ENCODE results near the gene EPB41L5.
"Not testable (repeated sequence)": the region's sequence is repeated elsewhere in the genome, so short reads cannot be mapped to it uniquely, and the experiment has no call there.

EPB41L5 gene

DNA sequence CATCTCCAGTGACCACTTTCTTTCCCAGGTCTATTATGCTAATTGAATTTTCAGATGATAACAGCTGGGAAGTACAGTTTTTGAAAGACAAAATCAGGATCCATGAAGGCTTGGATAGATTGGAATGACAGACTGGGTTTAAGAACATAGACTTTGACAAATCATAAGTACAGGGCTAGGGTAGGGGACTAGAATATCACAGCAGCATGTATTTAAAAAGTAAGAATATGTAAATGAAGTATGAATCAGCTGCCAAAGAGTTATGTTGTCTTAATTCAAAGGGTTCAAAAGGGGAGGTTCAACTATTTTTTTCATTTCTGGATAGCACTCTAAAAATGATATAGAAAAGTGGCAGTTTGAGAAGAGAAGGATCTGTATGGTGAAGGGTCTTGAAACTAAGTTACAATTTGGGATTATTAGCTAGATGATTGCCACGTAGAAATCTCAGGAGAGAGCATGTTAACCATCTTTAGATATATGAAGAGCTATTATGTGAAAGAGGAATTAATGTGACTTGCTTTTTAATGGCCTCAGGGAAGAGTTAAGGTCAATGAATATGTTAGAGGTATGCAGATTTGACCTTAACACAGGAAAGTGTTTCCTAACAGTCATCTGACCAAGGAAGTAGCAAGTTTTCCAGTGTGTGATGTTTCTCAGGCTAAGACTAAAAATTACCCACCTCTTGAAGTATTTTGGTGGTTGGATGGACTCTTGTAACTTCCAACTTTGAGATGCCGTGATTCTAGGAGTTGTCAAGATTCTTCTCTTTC lies 128.6 kb downstream of the EPB41L5 start:
- DNase-seq (ENCODE audit: low read depth): no peak

- no peak for DNase-seq (ENCODE audit: low read depth)
These were observed 129.8 kb downstream of the EPB41L5 start for GRCh38 chr2:120142528-120143219.

DNA sequence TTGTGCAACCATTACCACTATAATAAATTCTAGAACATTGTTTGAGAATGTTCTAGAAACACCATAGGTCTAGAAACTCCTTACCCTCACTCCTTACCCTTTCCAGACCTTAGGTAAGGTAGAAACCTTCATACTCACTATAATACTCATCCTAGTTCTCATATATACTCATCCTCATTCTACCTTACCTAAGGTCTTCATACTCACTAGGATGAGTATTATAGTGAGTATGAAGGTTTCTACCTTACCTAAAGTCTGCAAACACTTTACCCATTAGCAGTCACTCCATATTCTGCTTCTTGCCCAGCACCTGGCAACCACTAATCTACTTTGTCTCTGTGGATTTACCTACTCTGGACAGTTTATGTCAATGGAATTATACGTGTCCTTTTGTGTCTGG lies 135.4 kb downstream of the EPB41L5 start:
- no peak for DNase-seq (ENCODE audit: low read depth)

GRCh38 chr2:120148669-120149068 lies 135.8 kb downstream of the EPB41L5 start:
- DNase-seq (ENCODE audit: low read depth): no peak

DNA sequence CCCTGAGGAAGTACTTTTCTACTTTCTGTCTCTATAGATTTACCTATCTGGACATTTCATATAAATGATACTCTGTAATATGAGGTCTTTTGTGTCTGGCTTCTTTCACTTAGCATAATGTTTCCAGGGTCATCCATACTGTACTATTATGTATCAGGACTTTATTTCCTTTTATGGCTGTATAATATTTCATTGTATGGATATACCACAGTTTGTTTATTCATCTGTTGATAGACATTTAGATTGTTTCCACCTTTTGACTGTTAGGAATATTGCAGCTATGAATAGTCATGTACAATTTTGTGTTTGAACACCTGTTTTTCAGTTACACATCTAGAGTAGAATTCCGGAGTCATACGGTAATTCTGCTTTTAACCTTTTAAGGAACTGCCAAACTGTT lies 136.5 kb downstream of the EPB41L5 start:
- no peak for DNase-seq (ENCODE audit: low read depth)

DNA sequence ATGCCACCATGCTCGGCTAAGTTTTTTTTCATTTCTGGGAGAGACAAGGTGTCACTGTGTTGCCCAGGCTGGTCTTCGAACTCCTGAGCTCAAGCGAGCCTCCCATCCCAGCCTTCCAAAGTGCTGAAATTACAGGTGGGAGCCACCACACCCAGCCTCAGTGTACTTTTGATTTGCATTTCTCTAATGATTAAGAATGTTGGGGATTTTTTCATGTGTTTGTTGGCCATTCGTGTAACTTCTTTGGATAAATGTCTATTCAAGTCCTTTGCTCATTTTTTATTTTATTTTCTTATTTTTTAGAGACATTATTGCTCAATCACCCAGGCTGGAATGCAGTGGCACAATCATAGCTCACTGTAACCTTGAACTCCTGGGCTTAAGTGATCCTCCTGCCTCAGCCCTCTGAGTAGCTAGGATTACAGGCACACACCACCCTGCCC lies 137.2 kb downstream of the EPB41L5 start:
- no peak for DNase-seq (ENCODE audit: low read depth)

- no peak for DNase-seq (ENCODE audit: low read depth)
These were observed 142.4 kb downstream of the EPB41L5 start for GRCh38 chr2:120155308-120155707.

- not testable (repeated sequence) for DNase-seq (ENCODE audit: low read depth)
These were observed 145.8 kb downstream of the EPB41L5 start for GRCh38 chr2:120158658-120159057.

GRCh38 chr2:120161190-120161589 lies 148.3 kb downstream of the EPB41L5 start:
- DNase-seq (ENCODE audit: low read depth): no peak

GRCh38 chr2:120162716-120163115 lies 149.8 kb downstream of the EPB41L5 start:
- no peak for DNase-seq (ENCODE audit: low read depth)

GRCh38 chr2:120167272-120167671 lies 154.4 kb downstream of the EPB41L5 start:
- no peak for DNase-seq (ENCODE audit: low read depth)

- no peak for DNase-seq (ENCODE audit: low read depth)
These were observed 156.1 kb downstream of the EPB41L5 start for GRCh38 chr2:120169020-120169419.

DNA sequence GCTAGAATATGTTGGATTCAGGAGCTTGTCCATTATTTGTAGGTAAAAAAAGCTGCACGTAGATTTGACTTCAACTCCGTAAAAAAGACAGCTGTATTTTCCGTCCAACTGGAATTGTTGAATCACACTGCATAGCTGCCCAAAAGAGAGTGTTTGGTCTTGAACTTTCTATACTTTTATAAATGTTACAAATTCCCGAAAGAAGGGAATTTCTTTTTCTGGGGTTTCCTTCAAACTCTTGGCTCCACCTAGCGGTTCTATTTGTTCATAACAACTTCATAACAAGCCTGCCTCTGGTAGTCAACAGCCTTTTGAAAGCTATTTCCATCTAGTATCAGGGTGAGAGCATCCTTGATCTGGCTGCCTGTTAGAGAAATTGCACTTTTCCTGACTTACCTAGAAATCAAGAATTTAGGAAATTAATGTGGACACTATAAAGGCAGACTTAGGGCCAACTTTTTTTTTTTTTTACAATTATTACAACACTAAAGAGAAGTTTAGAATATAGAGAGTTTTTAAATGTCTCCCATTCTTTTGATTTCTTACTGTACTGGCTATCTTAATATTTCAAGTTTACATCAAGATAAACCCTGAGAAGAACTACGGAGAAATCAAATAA lies 162.2 kb downstream of the EPB41L5 start:
- no peak for DNase-seq (ENCODE audit: low read depth)

DNA sequence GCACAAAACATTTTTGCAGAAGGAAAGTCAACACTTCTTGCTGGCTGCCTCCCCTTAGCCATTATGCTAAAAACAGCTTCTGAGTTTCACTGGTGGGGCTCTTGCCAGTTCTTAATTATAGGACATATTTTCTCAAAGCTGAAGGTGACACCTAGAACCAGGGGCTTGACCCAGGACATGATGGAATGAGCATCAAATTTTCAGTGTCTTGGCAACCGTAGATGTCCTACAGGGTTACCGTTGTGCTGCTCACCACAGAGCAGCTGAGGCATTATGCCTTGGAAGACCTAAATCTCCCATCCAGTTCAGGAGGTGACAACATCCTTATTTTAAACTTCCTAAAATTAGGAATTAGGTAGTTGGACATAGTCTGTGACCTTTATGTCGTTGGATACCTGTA lies 163.6 kb downstream of the EPB41L5 start:
- no peak for DNase-seq (ENCODE audit: low read depth)

DNA sequence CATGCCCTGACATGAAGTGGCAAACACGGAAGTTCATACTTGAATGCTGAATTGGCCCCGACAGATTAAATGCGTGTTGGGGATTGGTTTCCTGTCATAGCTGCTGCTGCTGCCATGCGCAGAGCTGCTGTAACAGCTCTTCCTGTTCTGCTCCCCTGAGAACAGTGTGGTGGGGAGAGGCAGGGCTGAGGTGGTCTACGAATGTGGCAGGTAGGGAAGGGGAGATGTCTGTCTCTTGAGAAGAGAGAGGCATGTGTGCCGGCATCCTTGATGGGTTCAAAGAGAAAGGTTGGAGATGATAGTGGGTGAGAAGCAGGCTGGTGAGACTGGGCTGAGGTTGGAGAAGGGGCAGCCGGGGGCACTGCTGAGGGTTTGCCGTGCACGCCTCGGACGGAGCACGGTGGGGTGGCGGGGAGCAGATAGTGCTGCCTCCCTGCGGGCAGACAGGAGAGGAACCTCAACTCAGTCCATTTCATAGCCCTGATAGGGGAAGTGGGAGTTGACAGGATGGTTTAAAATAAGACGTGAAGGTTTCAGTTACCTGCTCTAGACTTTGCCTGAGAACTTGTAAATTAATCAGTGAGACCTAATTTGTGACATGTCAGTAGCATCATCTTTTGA lies 164.2 kb downstream of the EPB41L5 start:
- peak; percentile 70 for DNase-seq (ENCODE audit: low read depth)

DNA sequence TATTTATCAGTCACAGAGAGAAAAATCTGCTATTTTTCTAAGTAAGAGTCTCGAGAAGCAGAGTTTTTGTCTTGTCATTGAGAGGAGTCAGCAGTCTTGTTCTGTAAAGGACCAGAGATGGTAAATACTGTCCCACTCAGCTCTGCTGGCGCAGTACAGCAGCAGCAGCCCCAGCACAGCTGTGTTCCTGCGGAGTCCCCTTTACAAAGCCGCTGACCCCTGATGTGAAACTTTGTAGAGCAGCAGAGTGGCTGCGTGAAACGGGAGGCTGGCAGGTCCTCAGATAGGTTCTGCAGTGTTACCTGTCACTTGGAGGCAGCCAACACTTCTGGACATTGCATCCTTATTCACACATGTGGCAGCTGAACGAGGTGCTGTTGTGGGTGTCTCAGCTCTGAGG lies 165.1 kb downstream of the EPB41L5 start:
- no peak for DNase-seq (ENCODE audit: low read depth)

DNA sequence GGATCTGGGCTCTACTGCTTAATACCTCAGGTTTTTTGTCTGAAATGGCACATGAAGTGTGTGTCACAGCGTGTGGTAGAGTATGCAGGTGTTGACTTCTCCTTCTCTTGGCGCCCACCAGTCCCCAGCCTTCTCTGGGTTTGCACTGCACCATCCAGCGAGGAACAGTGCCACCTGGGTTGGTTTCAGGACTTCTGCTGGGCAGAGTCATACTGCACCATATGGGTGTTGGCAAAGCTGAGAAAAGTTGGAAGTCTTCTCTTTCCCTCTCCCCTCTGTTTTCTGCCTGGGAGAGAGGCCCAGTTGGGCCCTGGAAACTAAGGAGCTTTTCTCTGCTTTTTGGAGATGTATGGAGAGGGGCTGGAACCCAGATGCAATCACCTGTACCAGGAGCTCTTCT lies 166.5 kb downstream of the EPB41L5 start:
- DNase-seq (ENCODE audit: low read depth): no peak

DNA sequence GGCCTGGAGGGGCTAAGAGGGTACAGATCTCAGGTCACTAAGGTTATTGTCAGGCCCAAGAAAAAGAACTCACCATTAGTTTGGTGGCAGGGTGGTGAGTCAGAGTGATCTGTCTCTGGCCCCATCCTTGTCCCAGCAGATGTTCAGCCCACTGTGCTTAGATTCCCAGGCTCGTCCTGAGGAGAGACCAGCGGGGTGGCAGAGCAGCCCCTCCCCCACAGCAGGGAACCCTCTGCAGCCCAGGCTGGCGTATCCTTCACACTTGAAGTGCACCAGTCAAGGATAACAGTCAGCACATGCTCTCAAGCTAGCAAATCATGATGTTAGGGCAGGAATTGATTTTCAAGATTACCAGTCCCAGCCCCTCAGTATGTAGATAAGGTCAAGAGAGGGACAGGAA lies 167.2 kb downstream of the EPB41L5 start:
- DNase-seq (ENCODE audit: low read depth): no peak

- no peak for DNase-seq (ENCODE audit: low read depth)
These were observed 169.2 kb downstream of the EPB41L5 start for GRCh38 chr2:120182019-120182560.

DNA sequence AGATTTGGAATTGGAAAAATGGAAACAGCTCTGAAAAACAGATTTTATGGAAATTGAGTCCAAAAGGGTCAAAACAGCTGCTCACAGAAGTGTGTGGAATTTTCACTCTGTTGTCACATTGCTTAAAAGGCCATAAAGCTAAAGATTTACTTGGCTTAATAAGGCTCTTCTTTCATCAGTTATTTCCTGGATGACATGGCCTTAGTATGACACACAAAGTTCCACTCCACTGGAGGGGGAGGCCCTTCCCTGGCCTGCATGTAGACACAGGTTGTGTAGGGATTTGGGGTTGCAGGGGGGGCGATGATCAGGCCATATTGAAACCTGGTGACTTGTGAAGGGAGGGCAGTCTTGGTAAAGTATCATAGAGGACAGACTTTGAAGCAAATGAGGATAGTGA lies 176.3 kb downstream of the EPB41L5 start:
- DNase-seq (ENCODE audit: low read depth): no peak

DNA sequence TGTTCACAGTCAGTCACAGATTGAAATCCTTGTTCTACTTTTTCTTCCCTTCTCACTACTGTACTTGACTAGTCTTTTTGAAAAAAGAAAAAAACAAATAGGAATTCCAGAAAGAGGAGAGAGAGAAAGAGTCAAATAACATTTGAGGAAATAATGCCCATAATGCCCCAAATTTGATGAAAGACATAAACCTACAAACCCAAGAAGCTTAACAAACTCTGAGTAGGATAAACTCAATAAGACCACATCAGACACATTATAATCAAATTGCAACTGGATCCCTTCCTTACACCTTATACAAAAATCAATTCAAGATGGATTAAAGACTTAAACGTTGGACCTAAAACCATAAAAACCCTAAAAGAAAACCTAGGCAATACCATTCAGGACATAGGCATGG lies 179.4 kb downstream of the EPB41L5 start:
- DNase-seq (ENCODE audit: low read depth): no peak

GRCh38 chr2:120195553-120195952 lies 182.7 kb downstream of the EPB41L5 start:
- DNase-seq (ENCODE audit: low read depth): no peak
